SK-N-SH (cell line): ENCODE measurements around the gene FMN1. TPM values are rescaled to one million over a fixed set of nuclear protein-coding genes. Genes with fewer than 3 reads are reported as not detected.

Experiments
- CTCF ChIA-PET: fragments of 300-600, 350-600 bp; formaldehyde crosslinking; extraction: SDS; loops from one replicate; lab custom pipeline; 2021; lab: Yijun Ruan, JAX
- POLR2A ChIA-PET: fragments of 350-600 bp; sonication (Branson Sonifier 250); formaldehyde crosslinking; extraction: SDS; loops from one replicate; lab custom pipeline; 2020; ENCODE audit warnings: antibody characterized with exemption, inconsistent platforms; lab: Yijun Ruan, JAX
- DNase-seq: peaks from one replicate; pipeline ENCODE4 v3.0.0; 2012
- H2AFZ ChIP-seq: fragments of 200-600 bp; sonication (generic); 2 replicates; pipeline ENCODE4 v1.8.1; 2016; ENCODE audit warnings: antibody characterized with exemption, mild to moderate bottlenecking, low read depth
- H3F3A ChIP-seq: fragments of 200-600 bp; sonication (generic); replicated peaks from 2 replicates; pipeline ENCODE3; 2016; ENCODE audit warnings: antibody characterized with exemption, mild to moderate bottlenecking; ENCODE audit not compliant: insufficient read depth
- H3K27ac ChIP-seq, 2 experiments: fragments of 200-500 bp in 1 of 2; fragments of 200-600 bp in 1 of 2; sonication (Bioruptor generic) in 1 of 2; sonication (generic), shearing (Covaris generic) in 1 of 2; 2 replicates each; pipeline versions ENCODE4 v1.5.1 to v1.6.1; 2014 to 2016; ENCODE audit warnings: low read depth in 2 of 2, inconsistent platforms in 1 of 2, low read length in 1 of 2, mild to moderate bottlenecking in 1 of 2, mixed read lengths in 1 of 2
- H3K27me3 ChIP-seq: fragments of 200-600 bp; sonication (generic), shearing (Covaris generic); 2 replicates; pipeline ENCODE4 v1.6.1; 2016; ENCODE audit warnings: mixed run types; ENCODE audit not compliant: insufficient read depth
- H3K36me3 ChIP-seq, 2 experiments: fragments of 200-500 bp in 1 of 2; fragments of 200-600 bp in 1 of 2; sonication (Bioruptor generic) in 1 of 2; sonication (generic) in 1 of 2; replicated peaks in 1 of 2; 2 replicates each; pipeline versions ENCODE3 to v1.5.1; 2014 to 2016; ENCODE audit warnings: low read length in 1 of 2, mild to moderate bottlenecking in 1 of 2; ENCODE audit not compliant: insufficient read depth in 2 of 2, control insufficient read depth in 1 of 2
- H3K4me1 ChIP-seq, 2 experiments: fragments of 200-500 bp in 1 of 2; fragments of 200-600 bp in 1 of 2; sonication (Bioruptor generic) in 1 of 2; sonication (generic), shearing (Covaris generic) in 1 of 2; 2 replicates each; pipeline versions ENCODE4 v1.5.1 to v1.6.1; 2014 to 2016; ENCODE audit warnings: low read depth in 1 of 2, low read length in 1 of 2, mixed run types in 1 of 2; ENCODE audit not compliant: insufficient read depth in 2 of 2, control insufficient read depth in 1 of 2
- H3K4me2 ChIP-seq: fragments of 200-600 bp; sonication (generic), shearing (Covaris generic); 2 replicates; pipeline ENCODE4 v1.6.1; 2017; ENCODE audit warnings: mixed run types
- H3K4me3 ChIP-seq, 2 experiments: fragments of 200-500 bp in 1 of 2; fragments of 200-600 bp in 1 of 2; sonication (Bioruptor generic) in 1 of 2; sonication (generic), shearing (Covaris generic) in 1 of 2; 2 replicates each; pipeline versions ENCODE4 v1.5.1 to v1.8.1; 2014 to 2016; ENCODE audit warnings: low read depth in 2 of 2, inconsistent platforms in 1 of 2, low read length in 1 of 2, mild to moderate bottlenecking in 1 of 2, mixed read lengths in 1 of 2, moderate library complexity in 1 of 2
- H3K79me2 ChIP-seq: fragments of 200-600 bp; sonication (generic); 2 replicates; pipeline ENCODE4 v1.8.1; 2017; ENCODE audit warnings: mild to moderate bottlenecking; ENCODE audit not compliant: insufficient read depth
- H3K9ac ChIP-seq: fragments of 200-600 bp; sonication (generic); 2 replicates; pipeline ENCODE4 v1.6.1; 2017; ENCODE audit warnings: mixed run types
- H3K9me2 ChIP-seq: fragments of 200-600 bp; sonication (generic); 2 replicates; pipeline ENCODE4 v1.6.1; 2017; ENCODE audit warnings: mixed run types
- H3K9me3 ChIP-seq: fragments of 200-600 bp; sonication (generic); 2 replicates; pipeline ENCODE4 v1.6.1; 2017; ENCODE audit warnings: mixed run types, mild to moderate bottlenecking, moderate library complexity
- H4K20me1 ChIP-seq: fragments of 200-600 bp; sonication (generic); 2 replicates; pipeline ENCODE4 v1.6.1; 2017; ENCODE audit warnings: mild to moderate bottlenecking, mixed run types; ENCODE audit not compliant: insufficient read depth
- EP300 ChIP-seq, 2 experiments: IDR thresholded peaks; 2 replicates each; pipeline versions ENCODE4 v1.4.0 to v1.6.1; 2012; ENCODE audit warnings: borderline replicate concordance in 1 of 2, low read depth in 1 of 2, low read length in 1 of 2
- EZH2phosphoT487 ChIP-seq: fragments of 200-600 bp; sonication (generic); IDR thresholded peaks from 2 replicates; pipeline ENCODE4 v1.6.1; 2017; ENCODE audit warnings: low read depth, mixed run types, mild to moderate bottlenecking, antibody characterized with exemption, moderate library complexity, borderline replicate concordance
- MXI1 ChIP-seq: IDR thresholded peaks from 2 replicates; pipeline ENCODE4 v1.6.1; 2012; ENCODE audit warnings: mild to moderate bottlenecking, low read depth, low read length, improper control_type of control experiment
- NFIC ChIP-seq: IDR thresholded peaks from 2 replicates; pipeline ENCODE4 v1.4.0; 2012; ENCODE audit warnings: borderline replicate concordance
- NRF1 ChIP-seq: IDR thresholded peaks from 2 replicates; pipeline ENCODE4 v1.6.1; 2012; ENCODE audit warnings: low read depth, mild to moderate bottlenecking, low read length
- PBX3 ChIP-seq: IDR thresholded peaks from 2 replicates; pipeline ENCODE4; 2012
- RAD21 ChIP-seq: IDR thresholded peaks from 2 replicates; pipeline ENCODE4 v1.6.1; 2012; ENCODE audit warnings: mild to moderate bottlenecking, low read length
- RXRA ChIP-seq: IDR thresholded peaks from 2 replicates; pipeline ENCODE4 v1.4.0; 2012; ENCODE audit warnings: low read depth, mild to moderate bottlenecking, borderline replicate concordance
- SIN3A ChIP-seq: IDR thresholded peaks from 2 replicates; pipeline ENCODE4 v1.6.1; 2012; ENCODE audit warnings: low read depth, mild to moderate bottlenecking, low read length, moderate library complexity, borderline replicate concordance
- TAF1 ChIP-seq: IDR thresholded peaks from 2 replicates; pipeline ENCODE4 v1.6.1; 2012; ENCODE audit warnings: low read depth, mild to moderate bottlenecking, low read length, moderate library complexity, borderline replicate concordance
- TCF12 ChIP-seq: IDR thresholded peaks from 2 replicates; pipeline ENCODE4 v1.4.0; 2012
- USF2 ChIP-seq: fragments of 150-350 bp; IDR thresholded peaks from 2 replicates; pipeline ENCODE4 v1.6.1; 2017; ENCODE audit warnings: antibody characterized with exemption, low read length, low read depth, borderline replicate concordance
- ZBTB33 ChIP-seq: IDR thresholded peaks from 2 replicates; pipeline ENCODE4 v1.4.0; 2012; ENCODE audit warnings: low read depth, borderline replicate concordance
- WGBS: methylation state at CpG from one replicate; pipeline ENCODE4 v1.1.6; 2017; ENCODE audit warnings: low lambda C conversion rate; 5-methylcytosine and 5-hydroxymethylcytosine counted together
- polyA plus RNA-seq, 3 experiments: library from polyadenylated mRNA; depleted of rRNA; stranded (reverse); fragments of >200 nt; gene quantifications; 2 replicates each; pipeline ENCODE4 v1.2.3, GENCODE V29; 2012
- TF ChIP-seq, protein P1 (sequence below): fragments of 150-350 bp; IDR thresholded peaks from 2 replicates; pipeline ENCODE4 v1.6.1; 2016; ENCODE audit warnings: mild to moderate bottlenecking, low read depth, low read length
- TF ChIP-seq, protein P2 (sequence below): IDR thresholded peaks from 2 replicates; pipeline ENCODE4 v1.4.0; 2012; ENCODE audit warnings: low read depth, borderline replicate concordance

The FMN1 gene
- polyA plus RNA-seq, 1 of the 3 experiments (the other 2 are of a cell fraction) = 9.1 TPM

GRCh38 chr15:32830241-32830640 lies 364.3 kb downstream of the FMN1 start:
- no peak for DNase-seq
- peaks cover 83% of the 10 kb centered on the region for H3F3A ChIP-seq
- H3K9ac ChIP-seq = peak overlapping the region; percentile 17; the same call in 1 of the 2 replicates
- 51% methylated on average over 1 of the region's 1 CpG for WGBS
- H4K20me1 ChIP-seq = no peaks in the 10 kb centered on the region; the same call in 1 of the 2 replicates
- ChIA-PET CTCF (no interaction called here), POLR2A (no interaction called here)
- peak overlapping the region; percentile 68; the same call in 1 of the 2 replicates for H3K4me2 ChIP-seq
- H3K4me1 ChIP-seq = peaks cover 0 to 41% of the 10 kb centered on the region in 2 experiments; a peak in 3 of 4 replicates
- H3K79me2 ChIP-seq = peaks cover 36% of the 10 kb centered on the region
- no peaks in the 10 kb centered on the region for H3K27me3 ChIP-seq
- H2AFZ ChIP-seq = no peak overlapping the region
- no peak overlapping the region for H3K4me3 ChIP-seq
- H3K36me3 ChIP-seq = peaks cover 5 to 32% of the 10 kb centered on the region in 2 experiments
- H3K9me3 ChIP-seq = no peaks in the 10 kb centered on the region
- TF ChIP-seq TCF12 (no peak), PBX3 (peak; percentile 44), EZH2phosphoT487 (no peak), NFIC (no peak), ZBTB33 (no peak), RXRA (no peak), EP300 (IDR thresholded peaks at IDR 0.05; ENCODE audit: borderline replicate concordance in 1 of 2, low read depth in 1 of 2, low read length in 1 of 2) (peak in 1 of 2 experiments; percentile 34; a peak in 1 of 4 replicates), RAD21 (no peak), NRF1 (no peak), TAF1 (no peak), SIN3A (no peak), MXI1 (no peak), USF2 (no peak)
- TF ChIP-seq, protein P1, sequence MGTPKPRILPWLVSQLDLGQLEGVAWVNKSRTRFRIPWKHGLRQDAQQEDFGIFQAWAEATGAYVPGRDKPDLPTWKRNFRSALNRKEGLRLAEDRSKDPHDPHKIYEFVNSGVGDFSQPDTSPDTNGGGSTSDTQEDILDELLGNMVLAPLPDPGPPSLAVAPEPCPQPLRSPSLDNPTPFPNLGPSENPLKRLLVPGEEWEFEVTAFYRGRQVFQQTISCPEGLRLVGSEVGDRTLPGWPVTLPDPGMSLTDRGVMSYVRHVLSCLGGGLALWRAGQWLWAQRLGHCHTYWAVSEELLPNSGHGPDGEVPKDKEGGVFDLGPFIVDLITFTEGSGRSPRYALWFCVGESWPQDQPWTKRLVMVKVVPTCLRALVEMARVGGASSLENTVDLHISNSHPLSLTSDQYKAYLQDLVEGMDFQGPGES = no peak
- TF ChIP-seq, protein P2, sequence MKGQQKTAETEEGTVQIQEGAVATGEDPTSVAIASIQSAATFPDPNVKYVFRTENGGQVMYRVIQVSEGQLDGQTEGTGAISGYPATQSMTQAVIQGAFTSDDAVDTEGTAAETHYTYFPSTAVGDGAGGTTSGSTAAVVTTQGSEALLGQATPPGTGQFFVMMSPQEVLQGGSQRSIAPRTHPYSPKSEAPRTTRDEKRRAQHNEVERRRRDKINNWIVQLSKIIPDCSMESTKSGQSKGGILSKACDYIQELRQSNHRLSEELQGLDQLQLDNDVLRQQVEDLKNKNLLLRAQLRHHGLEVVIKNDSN = no peak
- TF ChIP-seq, all 33 proteins: peak for 2
- Histone ChIP-seq H3K9me2 (no peaks in the 10 kb centered on the region), H3K27ac (peak overlapping the region; percentile 47 to 93; a peak in 3 of 4 replicates)
